Right ventricle myocardium inferior (tissue), 1 donor: ENCODE measurements around the gene HEXB. TPM values are rescaled to one million over a fixed set of nuclear protein-coding genes. Genes with fewer than 3 reads are reported as not detected.
A peak's percentile ranks its signal among the peaks of the same experiment; 100 is the strongest.
"Not testable (repeated sequence)": the region's sequence is repeated elsewhere in the genome, so short reads cannot be mapped to it uniquely, and the experiment has no call there.

Experiments used
- ATAC-seq: fragments of 200-7000 bp; cut with Tn5 transposase; one replicate; pipeline ENCODE4 v1.9.1; 2020; ENCODE audit warnings: mild to moderate bottlenecking, moderate library complexity
- DNase-seq: peaks from one replicate; pipeline ENCODE4 v3.0.0; 2021; ENCODE audit errors: missing footprints
- intact Hi-C: fragments of 100-400 bp; cut with DNase I; formaldehyde crosslinking; loops from one replicate; pipeline ENCODE4 v1.11.0; 2022
- total RNA-seq: library from RNA; stranded (reverse); fragmentation: NEBNext Ultra II Directional; extraction: Animal tissue kit (Norgen Biotek cat#: 25700); gene quantifications from one replicate; pipeline ENCODE4 v1.2.1, GENCODE V29; 2021
- donor health status: DM: no; HTN: yes; CAD: no; lungs with severe emphysema.

The HEXB gene
- total RNA-seq, 1 donor from 2014 or later, result 95.7 TPM

DNA sequence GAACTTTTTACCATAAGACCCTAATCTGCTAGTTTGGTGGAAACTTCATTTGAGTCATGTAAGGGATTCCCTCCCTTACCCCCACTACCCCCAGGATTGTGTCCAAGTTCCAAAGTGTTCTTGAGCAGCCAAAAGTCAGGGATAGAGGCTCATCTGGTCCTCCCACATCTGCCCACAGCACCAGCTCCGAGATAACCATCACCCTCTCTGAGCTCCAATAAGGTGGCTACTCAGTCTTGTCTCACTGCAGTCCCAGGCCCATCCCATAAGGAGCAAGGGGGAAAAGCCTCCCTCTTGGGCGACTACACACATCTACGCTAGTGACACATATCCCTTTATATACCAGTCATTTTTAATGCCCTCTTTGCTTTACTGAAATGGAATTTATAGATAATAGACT lies 32.5 kb upstream of the HEXB start:
- no peak for DNase-seq
- ATAC-seq, result no peak
- intact Hi-C loops, result no loop called here

DNA sequence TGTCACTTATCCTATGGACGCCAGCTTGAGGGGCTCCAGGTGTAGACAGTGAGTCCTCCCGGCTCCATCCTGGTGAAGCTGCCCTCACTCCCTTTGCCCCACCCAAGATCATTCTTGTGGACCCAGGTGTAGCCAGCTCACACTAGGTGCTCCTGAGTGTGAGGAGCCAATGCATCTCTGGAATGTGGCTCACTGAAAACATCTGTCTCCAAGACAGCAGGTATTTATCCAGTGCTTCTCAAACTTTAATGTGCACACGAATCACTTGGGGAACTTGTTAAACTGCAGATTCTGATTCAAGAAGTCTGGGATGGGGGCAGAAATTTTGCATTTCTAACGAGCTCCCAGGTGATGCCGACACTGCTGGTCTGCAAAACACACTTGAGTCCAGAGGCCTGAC lies 31.0 kb upstream of the HEXB start:
- DNase-seq, result no peak
- ATAC-seq, result no peak
- intact Hi-C loops, result no loop called here

DNA sequence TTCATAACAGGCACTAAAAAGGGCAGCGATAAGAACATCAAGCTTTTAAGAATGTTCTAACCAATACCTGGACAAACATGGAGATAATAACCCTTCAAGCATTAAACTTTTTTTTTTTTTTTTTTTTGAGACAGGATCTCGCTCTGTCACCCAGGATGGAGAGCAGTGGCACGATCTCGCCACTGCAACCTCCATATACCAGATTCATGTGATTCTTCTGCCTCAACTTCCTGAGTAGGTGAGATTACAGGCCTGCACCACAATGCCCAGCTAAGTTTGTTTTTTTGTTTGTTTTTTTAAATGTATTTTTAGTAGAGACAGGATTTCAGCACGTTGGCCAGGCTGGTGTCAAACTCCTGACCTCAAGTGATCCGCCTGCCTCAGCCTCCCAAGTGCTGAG lies 29.8 kb upstream of the HEXB start:
- intact Hi-C loops, result no loop called here
- DNase-seq (no peak), ATAC-seq (no peak)

DNA sequence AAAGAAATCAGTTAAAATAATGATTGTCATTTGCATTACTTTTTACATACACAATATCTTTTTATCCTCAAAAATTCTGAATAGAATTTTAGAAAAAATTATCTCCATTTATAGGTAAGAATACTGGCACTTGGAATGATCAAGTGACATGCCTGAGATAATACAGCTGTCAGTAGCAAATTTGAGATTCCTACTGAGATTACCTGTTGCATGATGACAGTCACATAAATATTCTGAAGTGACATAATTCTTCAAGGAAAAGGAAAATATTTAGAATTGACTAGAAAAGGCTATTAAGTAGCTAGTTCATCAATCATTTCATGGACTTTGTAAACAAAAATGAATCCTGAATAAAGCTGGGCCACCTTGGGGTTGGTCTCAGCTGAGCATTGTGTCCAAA lies 29.3 kb upstream of the HEXB start:
- no peak for ATAC-seq
- intact Hi-C loops, result no loop called here
- DNase-seq, result no peak

DNA sequence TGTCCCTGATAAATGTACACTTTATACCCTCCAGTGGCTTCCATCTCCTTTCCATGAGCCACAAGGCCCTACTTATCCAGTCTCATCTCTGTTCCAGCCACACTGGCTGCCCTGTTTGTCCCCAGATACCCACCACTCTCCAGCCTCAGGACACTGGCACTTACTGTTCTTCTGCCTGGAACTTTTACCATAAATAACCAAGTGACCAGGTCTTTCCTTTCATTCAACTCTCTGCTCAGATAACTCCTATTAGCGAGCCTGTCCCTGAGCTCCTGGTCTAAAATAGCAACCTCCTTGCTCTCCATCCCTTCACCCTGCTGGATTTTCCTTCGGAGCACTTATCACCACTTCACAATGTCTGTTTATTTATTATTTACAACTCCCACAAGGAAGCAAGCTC lies 27.9 kb upstream of the HEXB start:
- DNase-seq (no peak), ATAC-seq (peak; percentile 48)
- intact Hi-C loops, result no loop called here

DNA sequence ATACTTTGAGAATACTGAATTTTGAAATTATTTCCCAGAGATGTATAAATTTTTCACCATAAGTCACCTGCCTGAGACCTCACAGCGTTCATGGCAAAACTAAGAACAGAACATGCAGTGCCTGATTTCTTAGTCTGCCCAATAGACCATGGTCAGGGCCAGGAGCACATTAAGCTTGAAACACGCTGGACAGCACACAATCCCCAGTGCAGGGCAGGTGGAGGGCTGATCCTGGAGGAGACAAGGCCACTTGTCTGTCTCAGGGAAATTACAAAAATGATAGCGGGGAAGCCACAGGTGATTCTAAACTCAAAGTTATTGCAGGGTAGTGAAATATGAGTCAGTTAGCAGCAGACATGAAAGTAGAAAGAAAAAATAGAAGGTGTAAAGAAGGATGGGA lies 25.9 kb upstream of the HEXB start:
- ATAC-seq (no peak), DNase-seq (no peak)
- intact Hi-C loops, result no loop called here

DNA sequence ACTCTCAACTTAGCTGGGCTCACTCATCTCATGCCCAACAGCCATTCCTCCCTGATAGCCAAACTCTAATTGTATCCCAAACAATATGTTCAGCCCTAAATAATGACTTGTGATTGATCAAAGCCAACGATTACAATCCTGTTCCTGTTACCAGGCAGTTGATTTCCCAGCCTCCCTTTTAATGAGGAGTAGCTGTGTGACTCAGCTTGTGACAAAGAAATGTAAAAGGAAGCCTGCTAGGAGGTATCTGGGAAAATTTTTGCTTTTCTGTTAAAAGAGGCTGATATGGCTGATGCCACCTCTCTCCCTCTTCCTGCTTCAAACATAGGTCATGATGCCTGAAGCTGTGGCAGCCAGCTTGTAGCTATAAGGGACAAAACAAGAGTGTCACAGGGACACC lies 24.9 kb upstream of the HEXB start:
- DNase-seq (no peak), ATAC-seq (no peak)
- intact Hi-C loops, result no loop called here

DNA sequence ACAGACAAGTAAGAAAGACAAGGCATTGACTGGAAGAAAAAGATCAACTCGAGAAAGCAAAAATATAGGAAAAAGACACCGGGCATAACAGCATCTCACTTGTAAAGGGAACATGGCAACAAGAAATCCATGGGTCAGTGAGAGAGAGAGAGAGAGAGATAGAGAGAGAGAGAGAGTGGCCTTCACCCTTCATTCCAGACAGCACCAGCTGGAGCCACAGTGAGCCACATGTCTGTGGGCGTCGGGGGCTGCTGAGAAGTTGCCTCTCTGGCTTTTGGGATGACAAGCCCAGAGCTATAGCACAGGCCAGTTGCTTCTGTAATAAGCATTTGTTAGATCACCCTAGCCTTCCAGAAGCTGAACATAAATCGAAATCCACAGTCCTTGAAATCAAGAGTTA lies 24.2 kb upstream of the HEXB start:
- ATAC-seq (no peak), DNase-seq (no peak)
- intact Hi-C loops, result no loop called here

DNA sequence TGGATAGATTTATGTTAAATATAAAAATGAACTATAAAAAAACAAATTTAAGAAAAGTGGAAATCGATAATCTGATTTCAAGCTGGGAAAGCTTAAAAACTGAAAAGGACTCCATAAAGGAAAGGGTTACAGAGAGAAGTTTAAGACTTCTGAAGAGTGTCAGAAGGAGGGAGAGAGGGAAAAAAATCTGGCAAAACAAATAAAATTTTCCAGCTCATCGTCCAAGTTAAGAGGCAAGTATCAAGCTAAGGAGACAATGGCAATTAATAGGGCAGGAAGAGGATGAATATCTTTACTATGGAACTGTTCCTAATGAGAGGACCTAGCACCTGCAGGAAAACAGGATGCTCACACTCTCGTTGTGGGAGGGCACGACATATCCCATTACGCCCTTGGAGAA lies 20.5 kb upstream of the HEXB start:
- intact Hi-C loops, result no loop called here
- DNase-seq, result no peak
- no peak for ATAC-seq

DNA sequence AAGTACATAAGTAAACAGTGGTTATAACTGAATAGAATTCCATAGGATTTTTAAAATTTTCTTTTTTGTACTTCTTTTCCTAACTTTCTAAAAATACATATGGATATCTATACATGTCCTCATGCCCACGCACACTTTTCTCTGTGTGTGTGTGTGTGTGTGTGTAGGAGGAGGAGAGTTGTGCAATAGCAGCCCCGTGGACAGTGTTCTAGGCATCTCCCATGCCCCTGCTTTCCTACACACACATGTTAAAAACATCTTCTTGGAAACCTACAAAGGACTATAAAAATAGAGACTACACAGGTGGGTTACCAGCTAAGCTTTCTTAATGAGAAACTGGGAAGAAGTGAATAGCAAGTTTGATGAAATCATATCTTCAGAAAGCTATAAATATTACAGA lies 19.8 kb upstream of the HEXB start:
- ATAC-seq (no peak), DNase-seq (no peak)
- intact Hi-C loops, result no loop called here

DNA sequence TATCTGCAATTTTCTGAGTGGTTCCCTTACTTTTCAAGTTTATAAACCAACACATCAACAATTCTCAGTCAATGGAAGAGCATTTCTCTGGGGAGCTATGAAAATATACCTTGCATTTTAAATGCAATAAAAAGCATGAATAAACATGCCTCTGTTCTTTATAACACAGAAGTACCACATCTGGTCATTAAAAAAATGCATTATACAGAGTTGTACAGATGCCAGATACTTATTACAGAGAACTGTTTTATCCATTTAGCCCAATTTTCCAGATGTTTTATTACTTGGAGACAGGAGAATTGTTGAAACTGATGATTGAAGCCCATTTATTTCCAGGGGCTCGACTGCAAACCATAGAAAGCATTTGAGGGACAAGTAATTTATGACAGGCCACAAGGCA lies 19.2 kb upstream of the HEXB start:
- intact Hi-C loops, result no loop called here
- no peak for DNase-seq
- ATAC-seq, result no peak

DNA sequence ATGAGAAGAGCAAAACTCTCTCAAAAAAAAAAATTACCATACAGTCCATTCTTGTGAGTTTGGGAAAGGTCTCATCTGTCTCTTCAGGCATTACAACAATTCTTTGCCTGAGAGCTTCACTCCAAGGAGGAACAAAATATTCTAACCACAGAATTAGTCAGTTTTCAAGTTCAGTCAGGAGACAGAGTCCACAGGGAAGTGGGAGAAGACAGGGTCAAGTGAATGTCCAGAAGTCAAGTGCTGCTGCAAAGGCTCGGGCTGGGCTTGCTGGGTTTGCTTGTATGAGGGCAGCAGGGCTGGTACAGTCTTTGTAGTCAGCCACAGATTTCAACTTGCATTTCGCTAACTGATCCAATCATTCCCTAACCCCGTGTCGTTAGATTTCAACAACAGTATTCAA lies 17.6 kb upstream of the HEXB start:
- DNase-seq (no peak), ATAC-seq (no peak)
- intact Hi-C loops, result no loop called here

DNA sequence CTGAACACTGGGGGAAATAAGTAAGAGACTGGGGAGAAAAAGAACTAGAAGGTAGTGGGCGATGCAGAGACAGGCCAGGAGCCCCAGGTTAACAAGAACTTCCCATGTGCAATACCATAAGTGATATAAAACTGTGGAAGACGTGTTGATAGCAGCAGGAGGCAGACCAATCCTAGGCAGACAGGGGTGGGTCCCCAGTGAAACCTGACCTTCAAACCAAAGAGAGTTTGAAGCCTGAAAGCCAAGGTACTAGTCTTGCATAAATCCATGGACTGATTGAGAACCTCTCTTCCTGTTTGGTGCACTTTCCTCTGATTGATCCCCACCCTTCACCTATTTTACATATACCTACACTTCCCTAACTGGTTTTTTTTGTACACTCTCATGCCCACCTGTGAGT lies 15.2 kb upstream of the HEXB start:
- no peak for ATAC-seq
- intact Hi-C loops, result loop anchor here (5.0 kb wide), 1 partner anchor 247 kb away; no protein-coding TSS in a partner anchor
- DNase-seq, result no peak

DNA sequence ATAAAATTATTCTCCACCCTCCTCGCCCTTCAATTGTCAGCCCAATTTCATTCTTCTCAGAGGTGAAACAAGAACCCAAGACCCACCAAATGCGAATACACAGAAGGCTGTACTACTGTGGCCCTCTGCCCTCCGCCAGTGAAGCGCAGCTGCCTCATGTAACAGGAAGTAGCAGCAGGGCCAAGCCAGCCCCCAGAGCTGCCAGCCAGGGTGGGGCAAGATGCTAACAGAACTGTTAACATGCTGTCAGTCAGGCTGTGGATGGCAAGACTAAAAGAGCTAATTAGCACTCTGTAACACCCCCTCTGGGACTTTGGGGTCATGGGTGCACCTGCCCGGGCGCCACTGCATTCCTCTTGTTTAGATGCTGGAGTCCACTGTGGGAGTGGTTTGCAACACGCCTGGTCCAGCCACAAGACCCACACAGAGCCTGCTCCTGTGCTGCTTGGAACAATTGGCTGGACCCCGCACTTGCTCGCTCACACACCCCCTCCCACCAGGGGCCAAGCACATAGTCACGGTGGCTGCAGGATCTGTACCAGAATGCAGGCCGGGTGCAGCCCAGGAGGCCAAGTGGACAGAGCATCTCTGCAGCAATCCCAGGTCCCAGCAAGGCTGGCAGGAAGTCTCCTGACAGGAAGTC lies 14.5 kb upstream of the HEXB start:
- intact Hi-C loops, result loop anchor here (5.0 kb wide), 1 partner anchor 247 kb away; no protein-coding TSS in a partner anchor
- ATAC-seq (no peak), DNase-seq (no peak)

DNA sequence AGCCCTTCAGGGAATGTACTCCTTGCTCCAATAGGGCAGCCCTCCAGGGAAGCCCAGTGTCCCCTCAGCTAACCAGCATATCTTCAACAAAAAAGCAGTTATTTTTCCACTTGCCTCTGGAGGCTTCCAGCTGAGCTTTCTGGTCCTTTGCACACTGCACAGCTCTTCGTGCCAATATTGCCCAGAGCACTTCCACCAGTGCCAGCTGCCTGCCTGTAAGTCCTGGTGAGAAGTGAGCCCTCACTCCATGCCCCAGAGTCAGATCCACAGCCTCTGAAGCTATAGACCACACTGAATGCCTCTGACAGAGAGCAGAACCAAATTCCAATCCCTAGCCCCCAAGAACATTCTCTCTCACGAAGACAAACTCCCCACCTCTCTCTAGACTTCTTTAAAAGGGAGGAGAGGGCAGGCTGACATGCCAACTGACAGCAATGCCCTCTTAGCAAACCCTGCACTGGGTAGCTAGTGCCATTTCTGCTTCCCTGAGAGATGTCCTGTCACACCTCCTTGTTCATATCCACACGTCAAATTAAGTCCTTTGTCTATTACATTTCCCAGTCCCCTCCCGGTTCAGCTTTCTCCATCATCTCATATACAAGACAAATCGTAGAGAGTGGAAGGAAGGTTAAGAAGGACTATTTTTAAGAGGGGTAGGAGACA lies 12.7 kb upstream of the HEXB start:
- intact Hi-C loops, result loop anchor here (5.0 kb wide), 1 partner anchor 245 kb away; no protein-coding TSS in a partner anchor
- DNase-seq, result no peak
- peak; percentile 82 for ATAC-seq

DNA sequence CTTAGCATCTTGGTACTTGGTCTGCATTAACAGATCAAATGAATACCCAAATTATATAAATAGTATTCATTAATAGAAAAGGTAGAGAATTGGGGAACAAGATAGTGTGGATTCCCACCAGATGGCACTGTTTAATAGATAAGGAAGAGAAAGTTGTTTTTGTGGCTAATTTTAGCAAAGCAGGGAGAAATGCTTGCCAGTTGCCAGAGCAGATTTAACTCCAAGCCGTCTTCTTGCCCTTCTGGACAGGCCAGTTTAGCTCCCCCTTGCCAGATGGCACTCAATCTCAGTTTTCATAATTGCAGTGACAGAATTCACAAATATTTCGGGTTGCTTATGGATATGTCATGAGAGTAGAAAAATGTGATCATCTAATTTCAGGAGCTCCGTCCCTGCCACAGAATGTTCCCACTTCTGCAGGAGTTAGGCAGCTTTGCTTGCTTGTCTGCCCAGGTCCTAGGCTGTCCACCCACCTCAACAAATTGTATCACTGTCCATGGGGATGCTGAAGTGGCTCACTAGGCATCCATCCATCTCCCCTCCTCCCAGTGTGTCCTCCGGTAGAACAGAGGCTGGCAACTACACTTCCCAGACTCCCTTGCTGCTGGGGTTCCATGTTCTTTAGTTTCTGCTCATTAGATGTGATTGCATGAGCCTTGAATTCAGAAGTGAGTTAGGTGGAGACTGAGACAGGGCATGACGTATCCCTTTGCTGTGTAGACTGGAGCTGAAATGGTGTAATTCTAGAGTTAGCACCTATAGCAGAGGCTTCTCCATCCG lies 11.8 kb upstream of the HEXB start:
- DNase-seq (no peak), ATAC-seq (peak; percentile 68)
- intact Hi-C loops, result loop anchor here (5.0 kb wide), 1 partner anchor 244 kb away; no protein-coding TSS in a partner anchor

DNA sequence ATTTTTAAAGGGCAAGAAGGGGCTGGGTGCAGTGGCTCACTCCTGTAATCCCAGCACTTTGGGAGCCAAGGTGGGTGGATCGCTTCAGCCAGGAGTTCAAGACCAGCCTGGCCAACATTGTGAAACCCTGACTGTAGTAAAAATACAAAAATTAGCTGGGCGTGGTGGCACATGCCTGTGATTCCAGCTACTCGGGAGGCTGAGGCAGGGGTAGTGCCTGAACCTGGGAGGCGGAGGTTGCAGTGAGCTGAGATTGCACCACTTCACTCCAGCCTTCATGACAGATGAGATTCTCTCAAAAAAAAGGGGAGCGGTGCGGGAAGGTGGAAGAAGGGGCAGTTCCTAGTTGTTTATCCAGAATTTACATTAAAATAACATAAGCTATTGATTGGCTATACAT lies 8.6 kb upstream of the HEXB start:
- ATAC-seq, intact Hi-C loops, DNase-seq: not testable (repeated sequence)

DNA sequence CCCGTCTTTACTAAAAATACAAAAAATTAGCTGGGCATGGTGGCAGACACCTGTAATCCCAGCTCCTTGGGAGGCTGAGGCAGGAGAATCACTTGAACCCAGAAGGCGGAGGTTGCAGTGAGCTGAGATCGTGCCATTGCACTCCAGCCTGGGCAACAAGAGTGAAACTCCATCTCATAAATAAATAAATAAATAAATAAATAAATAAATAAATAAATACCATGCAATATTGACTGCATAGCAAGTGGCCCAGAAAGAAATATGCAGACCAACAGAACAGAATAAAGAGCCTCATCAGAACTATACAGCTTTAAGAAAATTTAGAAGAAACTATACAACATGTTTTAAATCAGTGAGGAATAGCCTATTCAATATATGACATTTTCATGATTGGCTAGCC lies 6.9 kb upstream of the HEXB start:
- DNase-seq, ATAC-seq, intact Hi-C loops: not testable (repeated sequence)

DNA sequence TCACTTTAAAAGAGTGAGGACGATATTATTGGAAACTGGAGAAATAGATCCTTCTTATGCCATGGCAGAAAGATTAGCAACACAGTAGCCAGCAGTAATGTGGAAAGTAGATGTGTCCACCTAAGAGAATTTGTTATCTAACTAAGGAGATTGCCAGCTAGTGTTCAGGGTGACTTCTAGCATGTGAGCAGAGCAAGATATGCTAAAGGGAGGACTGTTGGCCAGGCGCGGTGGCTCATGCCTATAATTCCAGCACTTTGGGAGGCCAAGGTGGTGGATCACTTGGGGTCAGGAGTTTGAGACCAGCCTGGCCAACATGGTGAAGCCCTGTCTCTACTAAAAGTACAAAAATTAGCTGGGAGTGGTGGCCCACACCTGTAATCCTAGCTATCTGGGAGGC lies 5.7 kb upstream of the HEXB start:
- ATAC-seq, DNase-seq, intact Hi-C loops: not testable (repeated sequence)

DNA sequence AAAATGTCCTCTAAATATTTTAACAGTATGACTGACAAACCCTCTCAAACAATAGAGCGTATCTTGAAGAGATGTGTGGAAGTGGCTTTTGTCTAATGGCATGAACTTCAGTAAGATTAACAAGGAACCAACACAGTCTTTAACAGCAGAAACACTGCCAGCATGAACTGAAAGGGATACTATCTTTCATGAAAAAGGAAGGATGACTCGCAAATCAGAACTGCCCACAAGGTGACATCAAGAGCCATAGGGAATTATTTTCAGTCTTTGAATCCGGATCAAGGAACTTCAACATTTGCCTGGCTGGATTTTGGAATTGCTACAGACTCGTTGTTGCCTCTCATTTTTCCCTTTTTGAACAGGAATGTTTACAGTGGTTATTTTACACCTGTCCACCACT lies 5.1 kb upstream of the HEXB start:
- DNase-seq, result no peak
- no peak for ATAC-seq
- intact Hi-C loops, result no loop called here
